Measurements from ENCODE around the gene CNP. TPM values are rescaled to one million over a fixed set of nuclear protein-coding genes. Genes with fewer than 3 reads are reported as not detected.
A peak's percentile ranks its signal among the peaks of the same experiment; 100 is the strongest.

CNP gene
- total RNA-seq = 24.9 TPM
- long read RNA-seq, full-length matches to known transcripts = 65 of 72 reads
- long read RNA-seq, partial matches to known transcripts = 1 of 72 reads
- long read RNA-seq, other reads (novel, unspliced or antisense) = 6 of 72 reads

- intact Hi-C loops (cut with micrococcal nuclease) = no loop called here
- peaks cover 41% of the 10 kb centered on the region for H3K4me1 ChIP-seq
Measured at GRCh38 chr17:41966463-41967140, at the start of gene CNP. Gene CNP, plus strand, starts transcription at chr17:41966795. Its CDS starts 90 bp downstream, at chr17:41966885.

GRCh38 chr17:41917192-41917591 lies 49.4 kb upstream of the CNP start:
- Histone ChIP-seq H3K36me3 (peaks cover 16% of the 10 kb centered on the region), H3K9me3 (replicated peaks) (no peaks in the 10 kb centered on the region), H3K27me3 (ENCODE audit: low read depth) (no peaks in the 10 kb centered on the region), H3K4me3 (peak overlapping the region; percentile 94), H3K27ac (replicated peaks) (peak overlapping the region; percentile 92), H3K4me1 (peaks cover 59% of the 10 kb centered on the region)
- TF ChIP-seq CTCF (IDR thresholded peaks at IDR 0.05; ENCODE audit: borderline replicate concordance) = no peak
- DNase-seq = no peak
- intact Hi-C loops (cut with micrococcal nuclease) = no loop called here

More at GRCh38 chr17:41966463-41967140, at the start of gene CNP:
- Histone ChIP-seq H3K27me3 (ENCODE audit: low read depth) (no peaks in the 10 kb centered on the region), H3K9me3 (replicated peaks) (no peaks in the 10 kb centered on the region), H3K27ac (replicated peaks) (peak within 1 kb of the TSS; percentile 94), H3K4me3 (peak within 1 kb of the TSS; percentile 98), H3K36me3 (peaks cover 25% of the 10 kb centered on the region)
- peak; percentile 94 for DNase-seq
- no peak for TF ChIP-seq CTCF (IDR thresholded peaks at IDR 0.05; ENCODE audit: borderline replicate concordance)

- H3K36me3 ChIP-seq = peaks cover 10% of the 10 kb centered on the region
- peaks cover 59% of the 10 kb centered on the region for H3K4me1 ChIP-seq
- H3K27ac ChIP-seq (replicated peaks) = peak overlapping the region; percentile 92
- H3K27me3 ChIP-seq (ENCODE audit: low read depth) = no peaks in the 10 kb centered on the region
- H3K4me3 ChIP-seq = peak overlapping the region; percentile 94
- TF ChIP-seq CTCF (IDR thresholded peaks at IDR 0.05; ENCODE audit: borderline replicate concordance) = no peak
- no peaks in the 10 kb centered on the region for H3K9me3 ChIP-seq (replicated peaks)
- intact Hi-C loops (cut with micrococcal nuclease) = no loop called here
- DNase-seq = peak; percentile 70
Measured at GRCh38 chr17:41917679-41918313, 48.8 kb upstream of the CNP start.

GRCh38 chr17:41918314-41919164 lies 48.1 kb upstream of the CNP start, which contains the start of gene ACLY:
Gene ACLY, minus strand, starts transcription at chr17:41918951. Its CDS starts 5,078 bp downstream, at chr17:41913873.
- Histone ChIP-seq H3K4me3 (peak within 1 kb of the TSS; percentile 94), H3K4me1 (peaks cover 58% of the 10 kb centered on the region), H3K27me3 (ENCODE audit: low read depth) (no peaks in the 10 kb centered on the region), H3K27ac (replicated peaks) (peak within 1 kb of the TSS; percentile 92), H3K36me3 (peaks cover 3% of the 10 kb centered on the region), H3K9me3 (replicated peaks) (no peaks in the 10 kb centered on the region)
- DNase-seq = peak; percentile 96
- no peak for TF ChIP-seq CTCF (IDR thresholded peaks at IDR 0.05; ENCODE audit: borderline replicate concordance)
- intact Hi-C loops (cut with micrococcal nuclease) = no loop called here

GRCh38 chr17:41919165-41919817 lies 47.3 kb upstream of the CNP start:
- intact Hi-C loops (cut with micrococcal nuclease) = no loop called here
- H3K9me3 ChIP-seq (replicated peaks) = no peaks in the 10 kb centered on the region
- H3K4me1 ChIP-seq = peaks cover 50% of the 10 kb centered on the region
- H3K36me3 ChIP-seq = no peaks in the 10 kb centered on the region
- DNase-seq = no peak
- no peak for TF ChIP-seq CTCF (IDR thresholded peaks at IDR 0.05; ENCODE audit: borderline replicate concordance)
- H3K4me3 ChIP-seq = peak overlapping the region; percentile 94
- no peaks in the 10 kb centered on the region for H3K27me3 ChIP-seq (ENCODE audit: low read depth)
- peak overlapping the region; percentile 92 for H3K27ac ChIP-seq (replicated peaks)
